GM12801 (cell line): ENCODE measurements around the gene SH2B2.

ENCODE experiments used
- CTCF ChIP-seq: IDR thresholded peaks from one replicate; pipeline ENCODE4 v1.5.1; 2011; ENCODE audit warnings: control low read depth; ENCODE audit not compliant: insufficient read length; ENCODE audit errors: extremely low read depth

SH2B2 gene

DNA sequence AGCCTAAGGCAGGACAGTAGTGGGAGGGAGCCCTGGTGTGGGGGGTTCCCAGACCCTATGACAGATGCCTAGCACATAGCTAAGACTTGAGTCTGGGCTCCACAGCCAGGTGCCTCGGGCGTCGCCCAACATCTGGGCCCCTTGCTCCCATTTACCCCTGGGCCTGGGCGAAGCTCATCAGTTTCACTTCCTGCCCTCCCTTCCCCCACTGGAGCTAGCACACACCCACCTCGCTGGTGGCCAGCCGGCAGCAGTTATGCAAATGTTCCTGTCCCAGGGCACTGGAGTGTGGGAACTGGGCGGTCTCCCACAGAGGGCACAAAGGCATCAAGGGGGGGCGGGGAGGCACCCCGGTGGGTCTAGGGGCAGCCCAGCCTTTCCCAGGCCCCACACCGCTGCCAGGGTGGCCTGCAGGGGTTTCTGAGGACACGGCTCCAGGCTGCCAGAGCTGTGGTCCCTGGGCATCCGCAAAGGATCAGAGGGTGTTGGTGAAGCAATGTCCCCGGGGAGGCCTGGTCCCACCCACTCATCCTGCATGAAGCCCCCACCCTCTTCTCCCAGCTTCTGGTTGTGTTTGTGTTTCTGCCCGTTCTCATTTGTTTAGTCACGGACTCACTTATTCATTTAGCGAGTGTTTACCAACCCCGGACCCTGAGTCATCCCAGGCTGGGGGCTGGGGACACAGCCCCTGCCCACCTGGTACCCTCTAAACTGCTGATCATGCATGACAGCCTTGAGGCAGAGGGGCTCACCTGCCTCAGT lies 20.4 kb downstream of the SH2B2 start:
- no peak for TF ChIP-seq CTCF

DNA sequence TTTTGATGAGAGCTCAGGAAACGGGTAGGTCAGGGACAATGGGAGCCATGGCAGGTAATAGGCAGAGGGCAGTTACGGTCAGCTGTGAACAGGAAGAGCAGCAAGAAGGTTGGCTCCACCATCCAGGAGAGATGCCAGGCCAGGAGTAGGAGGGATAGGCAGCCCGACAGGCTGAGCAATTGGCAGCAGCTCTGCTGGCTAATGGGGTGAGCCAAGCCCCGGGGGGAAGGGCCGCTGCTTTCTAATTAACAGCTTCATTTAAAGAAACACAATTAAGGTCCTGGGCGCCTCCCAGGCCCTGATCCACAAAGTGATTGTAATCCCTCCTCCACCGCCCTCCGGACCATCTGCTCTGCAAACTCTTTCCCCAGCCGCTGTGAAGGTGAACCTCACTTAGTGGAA lies 23.7 kb downstream of the SH2B2 start:
- TF ChIP-seq CTCF: no peak

GRCh38 chr7:102312317-102312716 lies 25.6 kb downstream of the SH2B2 start:
- TF ChIP-seq CTCF: no peak

- no peak for TF ChIP-seq CTCF
These were observed 27.5 kb downstream of the SH2B2 start for GRCh38 chr7:102313997-102314780.

- no peak for TF ChIP-seq CTCF
These were observed 30.8 kb downstream of the SH2B2 start for GRCh38 chr7:102317231-102318059.

- no peak for TF ChIP-seq CTCF
These were observed 31.9 kb downstream of the SH2B2 start for GRCh38 chr7:102318482-102318971.

GRCh38 chr7:102319671-102320070 lies 33.0 kb downstream of the SH2B2 start:
- TF ChIP-seq CTCF: no peak
